SU-DHL-6 (cell line): ENCODE data around the gene PDE3B.

ENCODE experiments used
- EZH2phosphoT487 ChIP-seq: fragments of 200-600 bp; sonication (generic), shearing (Covaris generic); conservative IDR thresholded peaks from 2 replicates; pipeline ENCODE4 v1.6.1; 2018; ENCODE audit warnings: mild to moderate bottlenecking, antibody characterized with exemption, low read length, moderate library complexity, mixed read lengths
- TF ChIP-seq, protein P1 (sequence below): fragments of 200-600 bp; sonication (generic); IDR thresholded peaks from one replicate; pipeline ENCODE4 v1.5.1; 2017; ENCODE audit warnings: antibody characterized with exemption, mild to moderate bottlenecking, low read length, moderate library complexity; ENCODE audit not compliant: insufficient read depth, poor library complexity, severe bottlenecking

DNA sequence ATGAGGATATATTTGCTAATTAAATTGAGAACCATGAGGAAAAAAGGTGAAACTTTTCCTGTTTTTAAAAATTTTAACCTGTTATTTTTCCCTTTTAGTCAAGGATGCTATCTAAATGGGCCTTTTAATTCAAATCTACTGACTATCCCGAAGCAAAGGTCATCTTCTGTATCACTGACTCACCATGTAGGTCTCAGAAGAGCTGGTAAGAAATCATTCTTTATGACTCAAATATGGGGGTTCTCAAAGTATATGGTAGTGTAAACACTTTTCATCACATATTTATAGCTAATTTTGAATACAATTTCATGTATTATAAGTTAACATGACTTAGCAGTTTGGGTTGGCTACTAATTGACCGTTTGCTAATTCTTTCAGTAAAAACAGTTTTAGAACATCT is 160.2 kb downstream of the PDE3B start:
- TF ChIP-seq, protein P1, sequence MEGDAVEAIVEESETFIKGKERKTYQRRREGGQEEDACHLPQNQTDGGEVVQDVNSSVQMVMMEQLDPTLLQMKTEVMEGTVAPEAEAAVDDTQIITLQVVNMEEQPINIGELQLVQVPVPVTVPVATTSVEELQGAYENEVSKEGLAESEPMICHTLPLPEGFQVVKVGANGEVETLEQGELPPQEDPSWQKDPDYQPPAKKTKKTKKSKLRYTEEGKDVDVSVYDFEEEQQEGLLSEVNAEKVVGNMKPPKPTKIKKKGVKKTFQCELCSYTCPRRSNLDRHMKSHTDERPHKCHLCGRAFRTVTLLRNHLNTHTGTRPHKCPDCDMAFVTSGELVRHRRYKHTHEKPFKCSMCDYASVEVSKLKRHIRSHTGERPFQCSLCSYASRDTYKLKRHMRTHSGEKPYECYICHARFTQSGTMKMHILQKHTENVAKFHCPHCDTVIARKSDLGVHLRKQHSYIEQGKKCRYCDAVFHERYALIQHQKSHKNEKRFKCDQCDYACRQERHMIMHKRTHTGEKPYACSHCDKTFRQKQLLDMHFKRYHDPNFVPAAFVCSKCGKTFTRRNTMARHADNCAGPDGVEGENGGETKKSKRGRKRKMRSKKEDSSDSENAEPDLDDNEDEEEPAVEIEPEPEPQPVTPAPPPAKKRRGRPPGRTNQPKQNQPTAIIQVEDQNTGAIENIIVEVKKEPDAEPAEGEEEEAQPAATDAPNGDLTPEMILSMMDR, result no peak
- no peak for TF ChIP-seq EZH2phosphoT487
